Stomach smooth muscle (tissue), 2 donors: Measurements from ENCODE around the gene EHBP1.

ENCODE experiments used
- H3K27ac ChIP-seq: one replicate; pipeline ENCODE4 v1.7.0; 2013; ENCODE audit warnings: mild to moderate bottlenecking, low read length, inconsistent platforms
- H3K27me3 ChIP-seq, 2 donors: one replicate each; pipeline ENCODE4 v1.7.0; 2013; ENCODE audit warnings: low read length in 2 of 2; ENCODE audit not compliant: insufficient read depth in 2 of 2, control insufficient read depth in 1 of 2
- H3K36me3 ChIP-seq, 2 donors: one replicate each; pipeline ENCODE4 v1.7.0; 2013; ENCODE audit warnings: low read length in 2 of 2; ENCODE audit not compliant: control insufficient read depth in 2 of 2, insufficient read depth in 2 of 2
- H3K4me1 ChIP-seq: one replicate; pipeline ENCODE4 v1.7.0; 2013; ENCODE audit warnings: low read length; ENCODE audit not compliant: control insufficient read depth, insufficient read depth
- H3K4me3 ChIP-seq, 2 donors: one replicate each; pipeline ENCODE4 v1.7.0; 2013; ENCODE audit warnings: low read length in 2 of 2
- H3K9ac ChIP-seq, 2 donors: one replicate each; pipeline ENCODE4 v1.7.0; 2013; ENCODE audit warnings: low read length in 2 of 2, mild to moderate bottlenecking in 1 of 2
- H3K9me3 ChIP-seq, 2 donors: one replicate each; pipeline ENCODE4 v1.7.0; 2013; ENCODE audit warnings: low read length in 2 of 2; ENCODE audit not compliant: control insufficient read depth in 2 of 2
- donor health status: healthy.
- donor health status: Pancreatic carcinoma.

The EHBP1 gene

DNA sequence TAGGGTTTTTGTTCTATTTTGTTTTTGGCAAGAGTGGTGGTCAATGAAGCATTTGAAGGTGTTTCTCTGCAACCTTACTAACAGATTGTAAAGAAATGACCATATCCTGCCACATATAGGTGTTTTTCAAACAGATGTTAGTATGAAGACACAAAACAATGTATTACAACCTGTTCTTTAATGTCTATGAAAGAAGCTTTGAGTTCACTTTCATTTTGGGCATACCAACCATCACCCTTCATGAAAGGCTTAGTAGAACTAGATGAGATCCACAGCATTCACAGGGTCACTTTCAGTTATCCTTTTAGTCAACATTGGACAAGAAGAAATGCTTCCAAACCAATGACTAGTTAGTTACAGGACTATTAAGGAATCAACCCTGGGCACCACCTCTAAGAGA is 95.1 kb downstream of the EHBP1 start:
- no peaks in the 10 kb centered on the region for H3K27me3 ChIP-seq
- H3K4me1 ChIP-seq = no peaks in the 10 kb centered on the region
- no peak overlapping the region for H3K9ac ChIP-seq
- H3K36me3 ChIP-seq = peaks cover 0 to 2% of the 10 kb centered on the region in 2 donors
- H3K27ac ChIP-seq = no peak overlapping the region
- H3K9me3 ChIP-seq = no peaks in the 10 kb centered on the region
- no peak overlapping the region for H3K4me3 ChIP-seq

DNA sequence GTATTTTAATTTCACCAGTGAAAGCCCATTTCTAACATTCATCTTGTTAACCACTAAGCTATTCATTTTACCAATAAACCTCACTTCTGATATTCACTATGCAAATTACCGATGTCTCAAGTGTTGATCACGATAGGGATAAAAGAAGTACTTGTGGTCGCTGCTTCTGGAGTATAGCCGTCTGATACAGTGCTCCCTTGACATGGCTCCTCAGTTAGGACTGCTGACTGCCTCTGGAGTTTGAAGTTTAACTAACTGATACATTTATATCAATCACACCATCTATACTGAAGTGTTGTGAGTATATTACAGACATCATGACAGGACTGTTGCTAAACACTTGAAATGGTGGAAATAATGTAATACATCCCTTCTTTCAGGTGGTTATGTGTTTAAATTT is 95.6 kb downstream of the EHBP1 start:
- Histone ChIP-seq H3K27me3 (no peaks in the 10 kb centered on the region), H3K4me3 (no peak overlapping the region), H3K27ac (no peak overlapping the region), H3K9ac (no peak overlapping the region), H3K9me3 (no peaks in the 10 kb centered on the region), H3K36me3 (peaks cover 0 to 2% of the 10 kb centered on the region in 2 donors), H3K4me1 (no peaks in the 10 kb centered on the region)

DNA sequence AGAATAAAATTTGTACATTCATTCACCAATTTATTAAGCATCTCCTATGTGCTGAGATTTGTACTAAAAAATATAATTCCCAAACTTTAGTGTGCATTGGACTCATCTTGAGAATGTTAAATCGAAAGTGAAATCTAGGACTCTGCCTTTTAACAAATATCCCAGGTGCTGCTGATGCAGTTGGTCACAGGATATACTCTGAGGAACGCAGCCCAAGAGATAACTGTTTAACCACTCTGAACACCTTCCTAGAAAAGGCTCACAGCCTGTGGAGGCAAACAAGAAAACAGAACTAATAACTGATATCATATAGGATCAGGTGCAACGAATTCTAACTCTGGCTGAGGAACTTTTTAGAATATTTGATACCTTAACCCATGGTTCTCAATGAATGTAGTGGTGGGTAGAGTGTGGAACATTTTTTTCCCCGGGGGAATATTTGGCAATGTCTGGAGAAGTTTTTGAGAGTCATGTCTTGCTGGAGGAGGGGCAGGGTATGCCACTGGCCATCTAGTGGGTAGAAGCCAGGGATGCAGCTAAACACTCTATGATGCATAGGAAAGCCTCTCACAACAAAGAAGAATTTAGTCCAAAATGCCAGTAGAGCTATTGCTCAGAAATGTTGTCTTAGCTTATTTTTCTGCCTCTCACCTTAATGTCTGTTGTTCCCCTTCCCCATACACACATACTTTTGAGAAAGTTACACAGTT is 96.5 kb downstream of the EHBP1 start:
- H3K27ac ChIP-seq = no peak overlapping the region
- peaks cover 0 to 5% of the 10 kb centered on the region in 2 donors for H3K36me3 ChIP-seq
- H3K9ac ChIP-seq = no peak overlapping the region
- H3K4me3 ChIP-seq = no peak overlapping the region
- H3K27me3 ChIP-seq = no peaks in the 10 kb centered on the region
- H3K9me3 ChIP-seq = no peaks in the 10 kb centered on the region
- H3K4me1 ChIP-seq = no peaks in the 10 kb centered on the region

GRCh38 chr2:62803961-62804360 is 98.4 kb downstream of the EHBP1 start:
- H3K27me3 ChIP-seq = no peaks in the 10 kb centered on the region
- peaks cover 0 to 5% of the 10 kb centered on the region in 2 donors for H3K36me3 ChIP-seq
- H3K27ac ChIP-seq = no peak overlapping the region
- H3K9me3 ChIP-seq = no peaks in the 10 kb centered on the region
- H3K4me3 ChIP-seq = no peak overlapping the region
- no peak overlapping the region for H3K9ac ChIP-seq
- no peaks in the 10 kb centered on the region for H3K4me1 ChIP-seq

DNA sequence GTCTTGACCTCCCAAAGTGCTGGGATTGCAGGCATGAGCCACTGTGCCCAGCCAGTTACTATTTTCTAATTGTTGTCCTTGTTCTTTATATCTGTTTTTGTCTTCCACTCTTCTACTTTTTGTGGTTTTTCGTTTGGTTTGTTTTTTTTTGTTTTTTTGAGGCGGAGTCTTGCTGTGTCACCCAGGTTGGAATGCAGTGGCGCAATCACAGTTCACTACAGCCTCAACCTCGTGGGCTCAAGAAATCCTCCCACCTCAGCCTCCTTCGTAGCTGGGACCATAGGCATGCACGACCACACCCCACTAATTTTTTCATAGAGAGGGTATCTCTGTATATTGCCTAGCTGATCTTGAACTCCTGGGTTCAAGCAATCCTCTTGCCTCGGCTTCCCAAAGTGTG is 100.7 kb downstream of the EHBP1 start:
- Histone ChIP-seq H3K9me3 (no peaks in the 10 kb centered on the region), H3K9ac (no peak overlapping the region), H3K4me3 (no peak overlapping the region), H3K36me3 (peaks cover 0 to 5% of the 10 kb centered on the region in 2 donors), H3K27ac (no peak overlapping the region), H3K27me3 (no peaks in the 10 kb centered on the region), H3K4me1 (no peaks in the 10 kb centered on the region)

DNA sequence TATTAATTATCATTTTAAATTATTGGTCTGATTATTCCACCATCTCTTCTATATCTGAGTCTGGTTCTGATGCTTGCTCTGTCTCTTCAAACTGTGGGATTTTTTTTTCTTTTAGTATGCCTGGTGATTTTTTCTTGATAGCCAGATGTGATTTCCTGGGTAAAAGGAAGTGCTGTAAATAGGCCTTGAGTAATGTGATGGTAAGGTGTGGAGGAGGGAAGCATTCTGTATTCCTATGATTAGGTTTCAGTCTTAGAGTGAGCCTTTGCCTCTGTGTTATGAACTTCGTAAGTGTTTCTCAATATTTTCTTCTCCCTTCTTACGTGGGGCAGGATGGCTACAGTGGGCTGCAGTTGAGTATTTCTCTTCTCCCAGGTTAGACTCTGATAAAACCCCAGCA is 103.0 kb downstream of the EHBP1 start:
- no peaks in the 10 kb centered on the region for H3K9me3 ChIP-seq

DNA sequence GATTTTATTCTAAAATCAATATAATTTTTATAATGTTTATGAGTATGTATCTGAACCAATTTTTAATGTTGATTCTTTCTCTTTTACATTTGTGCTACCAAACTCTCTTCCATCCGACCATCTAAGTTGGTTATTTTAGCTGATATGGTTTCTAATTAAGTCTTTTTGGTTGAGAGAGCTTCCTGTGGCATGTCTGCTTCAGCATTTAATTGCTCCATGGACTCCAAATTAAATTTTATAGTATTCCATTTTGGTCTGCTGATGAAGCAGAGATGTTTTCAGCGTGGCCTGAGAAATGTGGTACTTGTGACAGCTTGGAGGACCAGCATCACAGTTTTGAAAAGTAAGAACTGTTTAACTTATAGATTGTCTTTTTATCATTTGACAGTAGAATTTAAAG is 105.6 kb downstream of the EHBP1 start:
- H3K27ac ChIP-seq = no peak overlapping the region
- H3K9ac ChIP-seq = no peak overlapping the region
- no peaks in the 10 kb centered on the region for H3K9me3 ChIP-seq
- H3K27me3 ChIP-seq = no peaks in the 10 kb centered on the region
- H3K36me3 ChIP-seq = peaks cover 0 to 2% of the 10 kb centered on the region in 2 donors
- H3K4me3 ChIP-seq = no peak overlapping the region
- H3K4me1 ChIP-seq = no peaks in the 10 kb centered on the region

More for the DNA sequence above, 103.0 kb downstream of the EHBP1 start:
- Histone ChIP-seq H3K9ac (no peak overlapping the region), H3K36me3 (peaks cover 0 to 5% of the 10 kb centered on the region in 2 donors), H3K27ac (no peak overlapping the region), H3K27me3 (no peaks in the 10 kb centered on the region), H3K4me1 (no peaks in the 10 kb centered on the region), H3K4me3 (no peak overlapping the region)

GRCh38 chr2:62811972-62812371 is 106.5 kb downstream of the EHBP1 start:
- Histone ChIP-seq H3K36me3 (no peaks in the 10 kb centered on the region), H3K9me3 (no peaks in the 10 kb centered on the region), H3K27ac (no peak overlapping the region), H3K27me3 (no peaks in the 10 kb centered on the region), H3K9ac (no peak overlapping the region), H3K4me1 (no peaks in the 10 kb centered on the region), H3K4me3 (no peak overlapping the region)

DNA sequence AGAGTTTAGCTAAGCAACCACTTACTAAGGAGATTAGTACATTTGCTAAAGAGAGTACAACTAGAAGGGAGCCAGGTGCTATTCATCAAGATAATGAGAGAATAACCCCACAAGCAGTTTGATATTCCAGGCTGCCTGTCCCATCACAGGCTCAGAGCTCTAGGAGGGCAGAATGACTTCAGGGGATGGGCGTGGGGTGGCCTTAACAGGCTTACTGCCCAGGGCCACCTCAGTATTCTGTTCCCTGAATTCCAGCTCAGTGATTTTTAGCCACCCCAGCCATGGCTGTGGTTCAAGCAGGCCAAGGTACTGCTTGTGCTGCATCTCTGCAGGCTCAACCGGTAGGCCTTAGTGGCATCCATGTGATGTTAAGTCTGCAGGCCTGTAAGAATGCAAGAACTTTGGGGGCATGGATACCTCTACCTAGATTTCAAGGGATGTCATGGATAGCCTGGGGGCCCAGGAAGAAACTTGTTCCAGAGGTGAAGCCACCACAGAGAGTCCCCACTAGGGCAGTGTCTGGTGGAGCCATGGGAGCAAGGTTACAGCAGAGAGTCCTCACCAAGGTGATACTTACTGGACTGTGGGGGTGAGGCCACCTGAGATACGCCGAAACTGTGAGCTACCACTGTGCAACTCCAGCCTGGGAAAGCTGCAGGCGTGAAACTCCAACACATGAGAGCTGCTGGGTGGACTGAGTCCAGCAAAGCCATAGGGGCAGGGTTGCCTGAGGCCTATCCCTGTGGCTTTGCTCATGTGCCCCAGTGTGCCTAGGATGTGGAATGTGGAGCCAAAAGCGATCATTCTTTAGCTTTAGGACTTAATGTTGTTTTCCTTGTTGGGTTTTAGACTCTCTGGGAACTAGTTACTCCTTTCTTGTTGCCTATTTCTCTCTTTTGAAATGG is 107.7 kb downstream of the EHBP1 start:
- Histone ChIP-seq H3K36me3 (no peaks in the 10 kb centered on the region), H3K9me3 (no peaks in the 10 kb centered on the region), H3K27me3 (no peaks in the 10 kb centered on the region), H3K4me1 (no peaks in the 10 kb centered on the region), H3K4me3 (no peak overlapping the region), H3K27ac (no peak overlapping the region), H3K9ac (no peak overlapping the region)

- Histone ChIP-seq H3K36me3 (no peaks in the 10 kb centered on the region), H3K27ac (no peak overlapping the region), H3K4me1 (no peaks in the 10 kb centered on the region), H3K9ac (no peak overlapping the region), H3K27me3 (no peaks in the 10 kb centered on the region), H3K4me3 (no peak overlapping the region), H3K9me3 (no peaks in the 10 kb centered on the region)
Observed at GRCh38 chr2:62814123-62814522, 108.6 kb downstream of the EHBP1 start.

DNA sequence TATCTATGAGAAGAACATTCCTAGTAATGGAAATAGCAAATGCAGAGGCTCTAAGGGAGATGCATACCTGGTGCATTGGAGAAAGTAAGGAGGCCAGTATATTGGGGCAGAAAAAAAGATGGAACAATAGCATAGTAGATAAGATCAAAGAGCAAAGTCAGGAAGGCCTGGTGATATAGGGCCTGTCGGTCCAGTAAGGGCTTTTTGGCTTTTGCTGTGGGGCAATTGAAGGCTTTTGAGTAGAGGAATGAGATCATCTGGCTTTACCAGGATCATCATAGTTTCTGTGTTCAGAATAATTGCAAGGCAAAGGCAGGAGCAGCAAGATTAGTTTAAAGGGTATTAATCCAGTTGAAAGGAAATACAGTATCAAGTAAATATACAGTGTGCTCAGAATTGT is 111.8 kb downstream of the EHBP1 start:
- no peak overlapping the region for H3K4me3 ChIP-seq
- H3K4me1 ChIP-seq = no peaks in the 10 kb centered on the region
- H3K27ac ChIP-seq = no peak overlapping the region
- H3K27me3 ChIP-seq = no peaks in the 10 kb centered on the region
- no peaks in the 10 kb centered on the region for H3K9me3 ChIP-seq
- H3K36me3 ChIP-seq = no peaks in the 10 kb centered on the region
- no peak overlapping the region for H3K9ac ChIP-seq
